ENCODE results near the gene AIF1L. TPM values are rescaled to one million over a fixed set of nuclear protein-coding genes. Genes with fewer than 3 reads are reported as not detected.
A peak's percentile ranks its signal among the peaks of the same experiment; 100 is the strongest.

Gene AIF1L
- total and polyA plus RNA-seq, 2 experiments from 2014 or later = 14.3 to 18.8 TPM

GRCh38 chr9:131122158-131122557, 25.8 kb downstream of the AIF1L start:
- peaks cover 5% of the 10 kb centered on the region for H3K4me1 ChIP-seq (ENCODE audit: low read depth)
- TF ChIP-seq, protein P1, sequence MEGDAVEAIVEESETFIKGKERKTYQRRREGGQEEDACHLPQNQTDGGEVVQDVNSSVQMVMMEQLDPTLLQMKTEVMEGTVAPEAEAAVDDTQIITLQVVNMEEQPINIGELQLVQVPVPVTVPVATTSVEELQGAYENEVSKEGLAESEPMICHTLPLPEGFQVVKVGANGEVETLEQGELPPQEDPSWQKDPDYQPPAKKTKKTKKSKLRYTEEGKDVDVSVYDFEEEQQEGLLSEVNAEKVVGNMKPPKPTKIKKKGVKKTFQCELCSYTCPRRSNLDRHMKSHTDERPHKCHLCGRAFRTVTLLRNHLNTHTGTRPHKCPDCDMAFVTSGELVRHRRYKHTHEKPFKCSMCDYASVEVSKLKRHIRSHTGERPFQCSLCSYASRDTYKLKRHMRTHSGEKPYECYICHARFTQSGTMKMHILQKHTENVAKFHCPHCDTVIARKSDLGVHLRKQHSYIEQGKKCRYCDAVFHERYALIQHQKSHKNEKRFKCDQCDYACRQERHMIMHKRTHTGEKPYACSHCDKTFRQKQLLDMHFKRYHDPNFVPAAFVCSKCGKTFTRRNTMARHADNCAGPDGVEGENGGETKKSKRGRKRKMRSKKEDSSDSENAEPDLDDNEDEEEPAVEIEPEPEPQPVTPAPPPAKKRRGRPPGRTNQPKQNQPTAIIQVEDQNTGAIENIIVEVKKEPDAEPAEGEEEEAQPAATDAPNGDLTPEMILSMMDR (IDR thresholded peaks at IDR 0.05; ENCODE audit: low read depth, low read length) = no peak
- no peaks in the 10 kb centered on the region for H3K27me3 ChIP-seq
- no peak overlapping the region for H3K4me3 ChIP-seq
- H3K36me3 ChIP-seq = no peaks in the 10 kb centered on the region
- no peaks in the 10 kb centered on the region for H3K9me3 ChIP-seq (ENCODE audit: low read depth)
- H3K27ac ChIP-seq = no peak overlapping the region
- DNase-seq (ENCODE audit: low read depth in 1 of 2, low spot score in 1 of 2) = no peak

DNA sequence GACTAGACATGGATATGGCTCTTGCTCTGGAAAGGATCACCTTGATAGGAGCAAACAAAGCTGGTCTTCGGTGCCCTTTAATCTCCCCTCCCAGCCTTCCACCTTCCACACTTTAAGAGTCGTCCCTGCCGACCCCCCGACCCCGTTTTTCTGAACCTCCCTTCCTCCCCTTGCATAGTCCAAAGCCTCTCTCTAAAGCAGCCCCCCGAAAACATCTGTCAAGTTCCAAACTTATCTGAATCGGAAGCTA, 28.6 kb downstream of the AIF1L start:
- Histone ChIP-seq H3K27me3 (no peaks in the 10 kb centered on the region), H3K36me3 (peaks cover 23% of the 10 kb centered on the region), H3K4me3 (peak overlapping the region; percentile 43), H3K27ac (peak overlapping the region; percentile 86), H3K4me1 (ENCODE audit: low read depth) (peaks cover 5% of the 10 kb centered on the region), H3K9me3 (ENCODE audit: low read depth) (no peaks in the 10 kb centered on the region)
- TF ChIP-seq, protein P1 (IDR thresholded peaks at IDR 0.05; ENCODE audit: low read depth, low read length) = no peak
- DNase-seq (ENCODE audit: low read depth in 1 of 2, low spot score in 1 of 2) = no peak

GRCh38 chr9:131125288-131126058, 29.1 kb downstream of the AIF1L start, which contains the start of gene NUP214:
Gene NUP214 (plus strand): TSS chr9:131125586. CDS start chr9:131125705, 119 bp downstream.
- DNase-seq (ENCODE audit: low read depth in 1 of 2, low spot score in 1 of 2) = peak; percentile 99
- peak within 1 kb of the TSS; percentile 86 for H3K27ac ChIP-seq
- peak within 1 kb of the TSS; percentile 43 for H3K4me3 ChIP-seq
- H3K4me1 ChIP-seq (ENCODE audit: low read depth) = peaks cover 5% of the 10 kb centered on the region
- no peaks in the 10 kb centered on the region for H3K27me3 ChIP-seq
- H3K9me3 ChIP-seq (ENCODE audit: low read depth) = no peaks in the 10 kb centered on the region
- H3K36me3 ChIP-seq = peaks cover 27% of the 10 kb centered on the region
- TF ChIP-seq, protein P1 (IDR thresholded peaks at IDR 0.05; ENCODE audit: low read depth, low read length) = no peak

GRCh38 chr9:131126059-131126426, 29.7 kb downstream of the AIF1L start:
- no peaks in the 10 kb centered on the region for H3K27me3 ChIP-seq
- peak overlapping the region; percentile 36 for H3K27ac ChIP-seq
- peaks cover 32% of the 10 kb centered on the region for H3K36me3 ChIP-seq
- TF ChIP-seq, protein P1 (IDR thresholded peaks at IDR 0.05; ENCODE audit: low read depth, low read length) = no peak
- H3K9me3 ChIP-seq (ENCODE audit: low read depth) = no peaks in the 10 kb centered on the region
- DNase-seq (ENCODE audit: low read depth in 1 of 2, low spot score in 1 of 2) = no peak
- peaks cover 5% of the 10 kb centered on the region for H3K4me1 ChIP-seq (ENCODE audit: low read depth)
- peak overlapping the region; percentile 43 for H3K4me3 ChIP-seq

DNA sequence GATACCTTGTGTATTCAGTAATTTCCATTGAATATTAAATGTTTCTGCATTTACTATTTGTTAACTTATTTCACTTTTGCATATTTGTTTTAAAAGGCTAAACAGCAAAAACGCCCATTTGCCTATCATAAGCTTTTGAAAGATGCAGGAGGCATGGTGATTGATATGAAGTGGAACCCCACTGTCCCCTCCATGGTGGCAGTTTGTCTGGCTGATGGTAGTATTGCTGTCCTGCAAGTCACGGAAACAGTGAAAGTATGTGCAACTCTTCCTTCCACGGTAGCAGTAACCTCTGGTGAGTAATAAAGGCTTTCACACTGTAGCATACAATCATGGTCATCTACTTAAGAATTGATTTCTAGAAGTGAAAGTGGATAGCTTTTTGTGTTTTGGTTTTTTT, 32.9 kb downstream of the AIF1L start:
- TF ChIP-seq, protein P1 (IDR thresholded peaks at IDR 0.05; ENCODE audit: low read depth, low read length) = no peak
- H3K4me1 ChIP-seq (ENCODE audit: low read depth) = peaks cover 5% of the 10 kb centered on the region
- DNase-seq (ENCODE audit: low read depth in 1 of 2, low spot score in 1 of 2) = no peak
- H3K4me3 ChIP-seq = no peak overlapping the region
- no peak overlapping the region for H3K27ac ChIP-seq
- no peaks in the 10 kb centered on the region for H3K27me3 ChIP-seq
- no peaks in the 10 kb centered on the region for H3K9me3 ChIP-seq (ENCODE audit: low read depth)
- peaks cover 46% of the 10 kb centered on the region for H3K36me3 ChIP-seq
